Spinal cord (tissue), 10 donors: ENCODE results near the gene FAM13C. TPM values are rescaled to one million over a fixed set of nuclear protein-coding genes. Genes with fewer than 3 reads are reported as not detected.

Experiments
- DNase-seq, 6 donors: peaks; one replicate each; pipeline versions ENCODE4 v3.0.0 to v3.0.0-alpha.2; 2013 to 2015; ENCODE audit warnings: low spot score in 6 of 6, low read depth in 4 of 6
- H3K27ac ChIP-seq: one replicate; pipeline ENCODE4 v1.5.1; 2013; ENCODE audit warnings: low read depth, low read length, control low read depth
- H3K27me3 ChIP-seq: one replicate; pipeline ENCODE4 v1.6.1; 2013; ENCODE audit warnings: low read length; ENCODE audit not compliant: control insufficient read depth, insufficient read depth
- H3K36me3 ChIP-seq: one replicate; pipeline ENCODE4 v1.6.1; 2013; ENCODE audit warnings: low read length; ENCODE audit not compliant: control insufficient read depth, insufficient read depth
- H3K4me1 ChIP-seq: one replicate; pipeline ENCODE4 v1.6.1; 2013; ENCODE audit warnings: low read length; ENCODE audit not compliant: control insufficient read depth, insufficient read depth
- H3K4me3 ChIP-seq: one replicate; pipeline ENCODE4 v1.5.1; 2013; ENCODE audit warnings: low read depth, low read length, control low read depth
- H3K9me3 ChIP-seq: one replicate; pipeline ENCODE4 v1.6.1; 2013; ENCODE audit warnings: low read length; ENCODE audit not compliant: control insufficient read depth, insufficient read depth
- WGBS: methylation state at CpG from one replicate; pipeline ENCODE4 v1.1.5; 2013; ENCODE audit warnings: missing lambda C conversion rate; ENCODE audit not compliant: insufficient coverage; 5-methylcytosine and 5-hydroxymethylcytosine counted together
- polyA plus RNA-seq, 2 donors: library from polyadenylated mRNA; unstranded; fragments of 120-200 nt; gene quantifications; one replicate each; pipeline ENCODE4 v1.2.1, GENCODE V29; 2013; ENCODE audit not compliant: insufficient read length in 2 of 2
- total RNA-seq, 2 donors: library from RNA; depleted of rRNA in 1 of 2; stranded (reverse); fragments of 120-200 nt in 1 of 2; fragments of >200 nt in 1 of 2; gene quantifications; one replicate each; pipeline versions ENCODE4 v1.2.3 to v1.2.4, GENCODE V29; 2013 to 2014
- donor health status: healthy.

The FAM13C gene
- total and polyA plus RNA-seq, 4 donors = 28.2 to 52.5 (median 44.0) TPM

DNA sequence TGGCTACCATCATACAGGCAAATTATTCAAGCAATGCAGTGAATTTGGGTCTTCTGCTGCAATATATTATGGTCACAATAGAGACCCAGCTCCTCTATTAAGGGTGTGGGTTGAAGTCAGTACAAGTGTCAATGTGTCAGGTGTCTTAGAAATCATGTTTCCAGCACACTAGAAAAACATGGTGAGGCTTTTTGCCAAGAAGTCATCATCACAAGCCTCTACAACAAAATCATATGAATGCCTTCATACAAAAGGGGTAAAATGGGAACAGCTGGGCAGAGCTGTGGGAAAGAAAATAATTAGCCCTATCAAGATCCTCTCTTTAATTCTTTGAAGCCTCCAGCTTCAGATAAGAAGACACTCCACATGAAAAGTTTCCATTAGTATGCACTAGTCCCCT, 37.2 kb downstream of the FAM13C start:
- Histone ChIP-seq H3K9me3 (no peaks in the 10 kb centered on the region), H3K4me3 (no peak overlapping the region), H3K36me3 (no peaks in the 10 kb centered on the region), H3K27me3 (no peaks in the 10 kb centered on the region), H3K4me1 (peaks cover 4% of the 10 kb centered on the region), H3K27ac (no peak overlapping the region)
- DNase-seq = no peak

DNA sequence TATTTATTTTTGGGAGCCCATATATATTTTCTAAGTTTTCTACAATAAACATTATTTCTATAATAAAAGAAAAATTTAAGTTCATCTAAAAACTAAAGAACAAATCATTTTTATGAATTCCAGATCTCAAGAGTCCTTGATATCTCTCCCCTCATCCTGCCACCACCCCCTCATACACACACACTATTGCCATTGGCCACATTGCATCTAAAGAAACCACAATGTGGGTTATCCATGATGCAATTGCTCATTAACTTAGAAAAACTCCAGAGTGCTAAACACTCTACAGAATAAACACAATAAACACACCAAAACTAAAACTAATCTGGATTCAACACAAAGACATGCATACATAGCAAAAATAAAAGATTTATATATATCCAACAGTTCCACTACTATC, 37.8 kb downstream of the FAM13C start:
- no peak for DNase-seq
- Histone ChIP-seq H3K27ac (no peak overlapping the region), H3K4me3 (no peak overlapping the region), H3K9me3 (no peaks in the 10 kb centered on the region), H3K4me1 (peaks cover 4% of the 10 kb centered on the region), H3K36me3 (no peaks in the 10 kb centered on the region), H3K27me3 (no peaks in the 10 kb centered on the region)

DNA sequence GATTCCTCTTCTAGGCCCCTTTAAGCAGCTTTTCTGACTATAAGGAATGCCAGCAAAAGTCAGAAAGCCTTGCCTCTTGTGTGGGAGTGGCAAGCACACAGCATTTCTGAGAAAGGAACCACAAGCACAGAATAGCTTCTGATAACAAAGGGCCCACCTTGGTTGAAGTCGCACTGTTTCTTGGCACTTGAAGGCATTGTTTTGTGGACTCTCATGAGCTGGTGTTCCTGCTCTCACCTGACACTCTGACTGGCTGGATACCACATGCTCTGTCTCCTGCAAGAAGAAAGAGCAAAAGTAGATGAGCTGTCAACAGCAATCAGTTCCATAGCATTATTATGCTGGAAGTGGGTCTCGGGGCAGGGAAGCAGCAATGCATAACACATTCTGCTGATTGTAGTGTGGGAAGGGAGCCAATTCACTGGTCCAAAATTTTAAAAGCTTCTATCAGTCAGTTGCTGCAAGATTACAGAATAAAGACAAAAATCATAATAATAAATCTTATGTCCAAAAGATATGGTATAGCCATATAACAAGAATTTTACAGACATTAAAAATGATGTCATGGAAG, 38.4 kb downstream of the FAM13C start:
- no peak overlapping the region for H3K4me3 ChIP-seq
- H3K4me1 ChIP-seq = peaks cover 4% of the 10 kb centered on the region
- no peaks in the 10 kb centered on the region for H3K36me3 ChIP-seq
- WGBS = 100% methylated on average over 1 of the region's 2 CpGs
- no peaks in the 10 kb centered on the region for H3K27me3 ChIP-seq
- no peaks in the 10 kb centered on the region for H3K9me3 ChIP-seq
- H3K27ac ChIP-seq = peak overlapping the region; percentile 5
- DNase-seq = peak in 1 of 6 donors; percentile 37

DNA sequence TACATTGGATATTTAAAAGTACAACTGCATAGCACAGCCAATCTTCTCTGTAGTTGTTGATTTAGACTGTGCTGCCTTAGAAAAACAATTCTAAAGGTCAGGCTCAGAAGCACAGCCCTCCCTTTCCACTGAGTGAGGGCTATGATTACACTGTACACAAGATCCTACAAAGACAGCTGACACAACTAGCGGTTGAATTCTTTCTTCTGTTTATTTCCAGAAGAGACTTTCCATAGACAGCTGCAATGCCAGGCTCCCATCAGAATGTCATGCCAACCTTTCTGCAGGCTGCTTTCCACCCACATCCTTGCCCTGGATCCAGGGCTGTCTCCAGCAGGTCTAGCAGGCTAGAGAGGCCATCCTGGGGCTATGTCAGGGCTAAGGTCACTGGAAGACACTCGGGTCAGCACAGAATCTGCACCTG, 39.3 kb downstream of the FAM13C start:
- DNase-seq = peak in 1 of 6 donors; percentile 50
- Histone ChIP-seq H3K4me1 (peaks cover 4% of the 10 kb centered on the region), H3K27ac (peak overlapping the region; percentile 49), H3K36me3 (no peaks in the 10 kb centered on the region), H3K27me3 (no peaks in the 10 kb centered on the region), H3K4me3 (no peak overlapping the region), H3K9me3 (no peaks in the 10 kb centered on the region)
- WGBS = 56% methylated on average over 2 of the region's 2 CpGs

- DNase-seq = no peak
- H3K4me1 ChIP-seq = peaks cover 4% of the 10 kb centered on the region
- no peaks in the 10 kb centered on the region for H3K36me3 ChIP-seq
- no peaks in the 10 kb centered on the region for H3K27me3 ChIP-seq
- no peak overlapping the region for H3K4me3 ChIP-seq
- 83% methylated on average over 2 of the region's 4 CpGs for WGBS
- no peaks in the 10 kb centered on the region for H3K9me3 ChIP-seq
- H3K27ac ChIP-seq = no peak overlapping the region
These were observed 40.2 kb downstream of the FAM13C start for GRCh38 chr10:59322131-59322530.

DNA sequence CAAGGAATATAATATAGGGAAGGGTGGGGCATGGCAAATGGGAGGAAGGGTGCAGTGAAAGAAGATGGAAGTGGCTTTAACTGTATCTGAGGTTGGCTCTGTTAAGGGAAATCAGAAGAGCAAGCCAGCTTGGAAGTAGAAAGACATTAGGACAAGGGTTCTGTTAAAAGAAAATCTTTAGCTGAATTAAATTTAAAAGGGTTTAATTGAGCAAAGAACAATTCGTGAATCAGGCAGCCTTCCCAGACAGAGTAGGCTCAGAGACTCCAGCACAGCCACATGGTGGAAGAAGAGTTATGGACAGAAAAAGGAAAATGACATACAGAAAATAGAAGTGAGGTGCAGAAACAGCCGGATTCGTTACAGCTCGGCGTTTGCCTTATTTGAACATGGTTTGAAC, 42.0 kb downstream of the FAM13C start:
- Histone ChIP-seq H3K27ac (no peak overlapping the region), H3K27me3 (no peaks in the 10 kb centered on the region), H3K36me3 (no peaks in the 10 kb centered on the region), H3K4me1 (peaks cover 4% of the 10 kb centered on the region), H3K9me3 (no peaks in the 10 kb centered on the region), H3K4me3 (no peak overlapping the region)
- peak in 1 of 6 donors; percentile 73 for DNase-seq
- 62% methylated on average over 5 of the region's 5 CpGs for WGBS

GRCh38 chr10:59319854-59320253, 42.5 kb downstream of the FAM13C start:
- H3K9me3 ChIP-seq = no peaks in the 10 kb centered on the region
- H3K27ac ChIP-seq = peak overlapping the region; percentile 26
- H3K4me3 ChIP-seq = no peak overlapping the region
- no peaks in the 10 kb centered on the region for H3K36me3 ChIP-seq
- no peaks in the 10 kb centered on the region for H3K27me3 ChIP-seq
- no peak for DNase-seq
- H3K4me1 ChIP-seq = peaks cover 4% of the 10 kb centered on the region

- Histone ChIP-seq H3K9me3 (peaks cover 3% of the 10 kb centered on the region), H3K4me3 (no peak overlapping the region), H3K4me1 (no peaks in the 10 kb centered on the region), H3K27me3 (no peaks in the 10 kb centered on the region), H3K36me3 (no peaks in the 10 kb centered on the region), H3K27ac (no peak overlapping the region)
- DNase-seq = no peak
- no CpG with 5 or more reads among the region's 2 CpGs for WGBS
These were observed 45.3 kb downstream of the FAM13C start for GRCh38 chr10:59317066-59317465.

- Histone ChIP-seq H3K36me3 (no peaks in the 10 kb centered on the region), H3K9me3 (peaks cover 3% of the 10 kb centered on the region), H3K27ac (no peak overlapping the region), H3K4me1 (no peaks in the 10 kb centered on the region), H3K4me3 (no peak overlapping the region), H3K27me3 (no peaks in the 10 kb centered on the region)
- peak in 1 of 6 donors; percentile 40 for DNase-seq
These were observed 46.9 kb downstream of the FAM13C start for GRCh38 chr10:59315465-59315864.

DNA sequence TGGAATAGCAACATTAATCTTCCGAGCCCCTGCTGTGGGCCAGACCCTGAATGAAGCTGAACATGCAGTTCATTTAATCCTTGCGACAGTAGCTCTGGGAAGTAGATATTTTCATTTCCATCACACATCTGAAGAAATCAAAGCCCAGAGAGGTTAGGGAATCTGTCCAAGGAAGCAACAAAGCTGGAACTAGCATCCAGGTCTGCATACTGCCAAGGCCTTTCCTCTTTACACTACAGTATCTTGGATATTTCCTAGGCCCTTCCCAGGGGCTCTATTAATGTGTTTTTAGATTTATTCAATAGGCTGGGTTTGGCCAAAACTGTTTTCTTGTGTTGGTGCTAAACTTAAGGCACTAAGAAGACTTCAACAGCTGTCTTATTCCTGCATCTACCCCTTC, 48.1 kb downstream of the FAM13C start:
- no peak for DNase-seq
- no peak overlapping the region for H3K4me3 ChIP-seq
- H3K36me3 ChIP-seq = no peaks in the 10 kb centered on the region
- H3K9me3 ChIP-seq = peaks cover 3% of the 10 kb centered on the region
- no peaks in the 10 kb centered on the region for H3K4me1 ChIP-seq
- H3K27me3 ChIP-seq = no peaks in the 10 kb centered on the region
- no peak overlapping the region for H3K27ac ChIP-seq
- WGBS = no CpG with 5 or more reads among the region's 2 CpGs
